GM23248 (cell line): ENCODE measurements around the gene ZNF224. TPM values are rescaled to one million over a fixed set of nuclear protein-coding genes. Genes with fewer than 3 reads are reported as not detected.

Source experiments
- DNase-seq: peaks from one replicate; pipeline ENCODE4 v3.0.0-alpha.2; 2015
- H2AFZ ChIP-seq: fragments of 200-600 bp; sonication (generic); 2 replicates; pipeline ENCODE4 v1.6.1; 2016; ENCODE audit warnings: antibody characterized with exemption
- H3F3A ChIP-seq: fragments of 200-600 bp; sonication (generic); 2 replicates; pipeline ENCODE4 v1.6.1; 2016; ENCODE audit warnings: mild to moderate bottlenecking, antibody characterized with exemption, mixed run types; ENCODE audit not compliant: insufficient read depth
- H3K27ac ChIP-seq: fragments of 200-600 bp; sonication (generic); 2 replicates; pipeline ENCODE4 v1.5.1; 2016; ENCODE audit warnings: mild to moderate bottlenecking
- H3K27me3 ChIP-seq: fragments of 200-600 bp; sonication (generic); replicated peaks from 2 replicates; pipeline ENCODE4 v1.6.1; 2016; ENCODE audit warnings: mild to moderate bottlenecking; ENCODE audit not compliant: insufficient read depth
- H3K36me3 ChIP-seq: fragments of 200-600 bp; sonication (generic); 2 replicates; pipeline ENCODE4 v1.6.1; 2016; ENCODE audit warnings: low read depth, mild to moderate bottlenecking
- H3K4me1 ChIP-seq: fragments of 200-600 bp; sonication (generic); 2 replicates; pipeline ENCODE4 v1.6.1; 2016; ENCODE audit warnings: mild to moderate bottlenecking; ENCODE audit not compliant: insufficient read depth
- H3K4me2 ChIP-seq: fragments of 200-600 bp; sonication (generic); one replicate; pipeline ENCODE4 v1.6.1; 2016; ENCODE audit warnings: mild to moderate bottlenecking; ENCODE audit not compliant: unreplicated experiment
- H3K4me3 ChIP-seq: fragments of 200-600 bp; sonication (generic); 2 replicates; pipeline ENCODE4 v1.5.1; 2016; ENCODE audit warnings: mild to moderate bottlenecking
- H3K79me2 ChIP-seq: fragments of 200-600 bp; sonication (generic); 2 replicates; pipeline ENCODE4 v1.6.1; 2016; ENCODE audit warnings: mild to moderate bottlenecking; ENCODE audit not compliant: insufficient read depth
- H3K9ac ChIP-seq: fragments of 200-600 bp; sonication (generic); 2 replicates; pipeline ENCODE4 v1.6.1; 2016; ENCODE audit warnings: mild to moderate bottlenecking
- H3K9me2 ChIP-seq: fragments of 200-600 bp; sonication (generic); 2 replicates; pipeline ENCODE4 v1.6.1; 2016; ENCODE audit warnings: mixed run types, mild to moderate bottlenecking, moderate library complexity; ENCODE audit not compliant: insufficient read depth
- H3K9me3 ChIP-seq: fragments of 200-600 bp; sonication (generic); one replicate; pipeline ENCODE4 v1.6.1; 2017; ENCODE audit warnings: low read depth
- H4K20me1 ChIP-seq: fragments of 200-600 bp; sonication (generic); 2 replicates; pipeline ENCODE4 v1.6.0; 2016; ENCODE audit not compliant: insufficient read depth
- EZH2 ChIP-seq: fragments of 200-600 bp; sonication (generic); IDR thresholded peaks from 2 replicates; pipeline ENCODE4 v1.6.1; 2018; ENCODE audit warnings: antibody characterized with exemption, mild to moderate bottlenecking; ENCODE audit not compliant: insufficient read depth, poor library complexity, severe bottlenecking
- EZH2phosphoT487 ChIP-seq: fragments of 200-600 bp; sonication (generic); IDR thresholded peaks from 2 replicates; pipeline ENCODE4 v1.6.1; 2018; ENCODE audit warnings: antibody characterized with exemption, moderate library complexity, mild to moderate bottlenecking, low read depth; ENCODE audit not compliant: insufficient read depth
- whole genome bisulfite sequencing, 2 experiments: methylation state at CpG; one replicate each; pipeline ENCODE4 v1.1.6; 2015 to 2017; ENCODE audit warnings: low lambda C conversion rate in 2 of 2, low coverage in 1 of 2; ENCODE audit errors: missing lambda C conversion rate in 2 of 2; 5-methylcytosine and 5-hydroxymethylcytosine counted together
- in situ Hi-C: fragments of 300-500 bp; cut with MboI; formaldehyde crosslinking; loops from 2 replicates; pipeline ENCODE4 v1.15.0; 2020
- polyA plus RNA-seq: library from polyadenylated mRNA; unstranded; fragments of >200 nt; fragmentation: Nextera tagmentation; extraction: Ambion mirVana; gene quantifications from 2 replicates; pipeline ENCODE4 v1.2.1, GENCODE V29; 2016
- total RNA-seq: library from RNA; depleted of rRNA; stranded (reverse); fragments of >200 nt; shearing (Covaris generic); gene quantifications from 2 replicates; pipeline ENCODE4 v1.2.3, GENCODE V29; 2014

Gene ZNF224
- total and polyA plus RNA-seq, 2 experiments from 2014 or later, result 11.7 to 15.6 TPM

DNA sequence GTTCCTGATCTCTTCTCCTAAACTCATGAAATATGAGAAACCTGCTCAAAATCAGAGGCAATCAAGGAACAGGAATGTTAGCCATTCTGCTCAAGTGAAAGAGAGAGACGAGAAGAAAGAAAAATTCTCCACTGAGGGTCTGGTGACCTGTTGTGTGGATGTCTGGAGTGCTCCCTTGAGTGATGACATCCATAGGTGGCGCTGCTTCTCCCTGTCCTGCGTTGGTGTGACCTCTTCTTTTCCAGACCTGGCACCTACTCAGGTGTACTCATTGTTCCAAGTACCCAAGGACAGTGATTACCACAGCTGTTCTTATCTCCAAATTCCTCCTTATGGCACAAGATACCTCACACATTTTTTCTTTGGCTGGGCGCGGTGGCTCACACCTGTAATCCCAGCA, 38.3 kb upstream of the ZNF224 start:
- no peaks in the 10 kb centered on the region for H3K9me2 ChIP-seq

DNA sequence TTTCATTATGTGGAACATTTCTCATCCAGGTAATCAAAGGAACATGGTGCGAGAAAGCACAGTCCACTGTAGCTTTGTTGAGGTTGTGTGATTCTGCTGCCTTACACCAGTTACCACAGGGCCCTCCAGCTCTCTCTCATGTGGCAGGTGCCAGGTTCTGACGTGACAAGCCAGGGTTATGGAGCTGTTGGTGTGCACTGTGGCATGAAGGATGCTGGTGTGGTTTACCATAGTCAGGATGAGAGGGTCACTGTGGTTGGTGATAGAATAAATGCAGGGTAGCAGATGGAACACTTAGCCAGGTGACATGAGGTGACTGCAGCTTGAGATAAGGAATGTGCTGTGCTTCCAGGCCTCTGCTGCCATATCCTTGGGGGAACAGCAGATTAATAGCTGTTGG, 34.9 kb upstream of the ZNF224 start:
- H3K27me3 ChIP-seq, result no peaks in the 10 kb centered on the region
- in situ Hi-C loops, result no loop called here
- H3K4me3 ChIP-seq, result no peak overlapping the region
- no peaks in the 10 kb centered on the region for H3K4me1 ChIP-seq
- H3F3A ChIP-seq, result no peaks in the 10 kb centered on the region
- H3K4me2 ChIP-seq, result no peak overlapping the region
- H3K9me2 ChIP-seq, result no peaks in the 10 kb centered on the region
- peaks cover 7% of the 10 kb centered on the region; the same call in 1 of the 2 replicates for H3K79me2 ChIP-seq
- H3K27ac ChIP-seq, result no peak overlapping the region
- H4K20me1 ChIP-seq, result no peaks in the 10 kb centered on the region
- peaks cover 13% of the 10 kb centered on the region for H3K36me3 ChIP-seq
- H2AFZ ChIP-seq, result no peak overlapping the region
- DNase-seq, result no peak
- H3K9me3 ChIP-seq, result no peaks in the 10 kb centered on the region
- 96 to 97% methylated on average over 2 of the region's 2 CpGs for WGBS, 2 experiments
- no peak overlapping the region for H3K9ac ChIP-seq
- TF ChIP-seq EZH2phosphoT487, result no peak
- no peak for TF ChIP-seq EZH2

More for the DNA sequence above, 38.3 kb upstream of the ZNF224 start:
- Histone ChIP-seq H3K4me1 (peaks cover 12% of the 10 kb centered on the region; the same call in 1 of the 2 replicates), H3K9me3 (no peaks in the 10 kb centered on the region), H3K4me3 (no peak overlapping the region), H4K20me1 (no peaks in the 10 kb centered on the region), H3K27ac (no peak overlapping the region), H3K27me3 (no peaks in the 10 kb centered on the region), H3K4me2 (no peak overlapping the region), H3K9ac (no peak overlapping the region), H3K79me2 (peaks cover 25% of the 10 kb centered on the region), H2AFZ (no peak overlapping the region), H3K36me3 (peaks cover 5% of the 10 kb centered on the region; the same call in 1 of the 2 replicates), H3F3A (no peaks in the 10 kb centered on the region)
- TF ChIP-seq EZH2, result no peak
- no peak for TF ChIP-seq EZH2phosphoT487
- in situ Hi-C loops, result no loop called here
- 92 to 96% methylated on average over 5 of the region's 5 CpGs for WGBS, 2 experiments
- DNase-seq, result no peak

DNA sequence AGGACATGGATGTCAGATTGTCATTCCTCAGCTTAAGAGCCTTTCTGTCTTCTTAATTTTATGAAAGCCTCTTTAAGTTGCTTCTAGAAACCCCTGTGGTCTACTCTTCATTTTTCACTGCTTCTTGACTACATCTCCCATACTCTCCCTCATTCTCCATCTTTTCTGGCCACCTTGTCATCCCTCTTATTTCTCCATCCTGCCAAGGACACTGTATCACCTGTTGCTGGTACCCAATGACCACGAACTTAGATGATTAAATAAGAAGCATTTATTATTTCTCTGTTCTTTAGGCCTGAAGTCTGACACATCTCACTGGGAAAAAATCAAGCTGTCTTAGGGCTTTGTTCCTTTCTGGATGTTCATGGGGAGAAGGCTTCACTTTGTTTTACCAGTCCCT, 33.1 kb upstream of the ZNF224 start:
- no peak for DNase-seq
- no peaks in the 10 kb centered on the region for H3K27me3 ChIP-seq

DNA sequence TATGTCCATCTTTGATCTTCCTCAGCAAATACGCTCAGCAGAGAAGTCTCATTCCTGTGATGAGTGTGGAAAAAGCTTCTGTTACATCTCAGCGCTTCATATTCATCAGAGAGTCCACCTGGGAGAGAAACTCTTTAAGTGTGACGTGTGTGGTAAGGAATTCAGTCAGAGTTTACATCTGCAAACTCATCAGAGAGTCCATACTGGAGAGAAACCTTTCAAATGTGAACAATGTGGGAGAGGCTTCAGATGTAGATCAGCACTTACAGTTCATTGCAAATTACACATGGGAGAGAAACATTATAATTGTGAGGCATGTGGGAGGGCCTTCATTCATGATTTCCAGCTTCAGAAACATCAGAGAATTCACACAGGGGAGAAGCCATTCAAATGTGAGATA, 27.9 kb upstream of the ZNF224 start:
- Histone ChIP-seq H3K36me3 (peaks cover 37% of the 10 kb centered on the region), H3F3A (no peaks in the 10 kb centered on the region), H3K9me3 (no peaks in the 10 kb centered on the region), H3K9ac (no peak overlapping the region), H3K9me2 (no peaks in the 10 kb centered on the region), H3K4me3 (no peak overlapping the region), H3K79me2 (no peaks in the 10 kb centered on the region), H3K27ac (no peak overlapping the region), H2AFZ (no peak overlapping the region), H3K4me2 (no peak overlapping the region), H3K27me3 (no peaks in the 10 kb centered on the region), H4K20me1 (no peaks in the 10 kb centered on the region), H3K4me1 (no peaks in the 10 kb centered on the region)
- DNase-seq, result no peak
- WGBS, 2 experiments, result 55 to 57% methylated on average over 3 of the region's 3 CpGs
- no peak for TF ChIP-seq EZH2phosphoT487
- TF ChIP-seq EZH2, result no peak
- in situ Hi-C loops, result no loop called here

More for the DNA sequence above, 33.1 kb upstream of the ZNF224 start:
- H3K36me3 ChIP-seq, result peaks cover 25% of the 10 kb centered on the region
- in situ Hi-C loops, result no loop called here
- H3K4me2 ChIP-seq, result no peak overlapping the region
- no peaks in the 10 kb centered on the region for H3F3A ChIP-seq
- H3K9me3 ChIP-seq, result no peaks in the 10 kb centered on the region
- H2AFZ ChIP-seq, result no peak overlapping the region
- H3K27ac ChIP-seq, result no peak overlapping the region
- no peaks in the 10 kb centered on the region for H3K4me1 ChIP-seq
- H4K20me1 ChIP-seq, result no peaks in the 10 kb centered on the region
- H3K79me2 ChIP-seq, result no peaks in the 10 kb centered on the region
- 91 to 100% methylated on average over 1 of the region's 1 CpG for WGBS, 2 experiments
- H3K9me2 ChIP-seq, result no peaks in the 10 kb centered on the region
- no peak overlapping the region for H3K9ac ChIP-seq
- TF ChIP-seq EZH2, result no peak
- TF ChIP-seq EZH2phosphoT487, result no peak
- no peak overlapping the region for H3K4me3 ChIP-seq

DNA sequence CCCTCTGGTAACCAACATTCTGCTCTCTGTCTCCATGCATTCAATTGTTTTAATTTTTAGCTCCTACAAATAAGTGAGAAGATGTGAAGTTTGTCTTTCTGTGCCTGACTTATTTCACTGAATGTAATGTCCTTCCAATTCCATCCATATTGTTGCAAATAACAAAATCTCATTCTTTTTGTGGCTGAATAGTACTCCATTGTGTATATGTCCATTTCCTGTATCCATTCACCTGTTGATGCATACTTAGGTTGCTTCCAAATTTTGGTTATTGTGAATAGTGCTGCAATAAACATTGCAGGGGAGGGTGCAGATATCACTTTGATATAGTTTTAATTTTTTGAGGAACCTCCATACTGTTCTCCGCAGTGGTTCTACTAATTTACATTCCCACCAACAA, 24.7 kb upstream of the ZNF224 start:
- H3K4me2 ChIP-seq, result no peak overlapping the region
- in situ Hi-C loops, result no loop called here
- H3F3A ChIP-seq, result no peaks in the 10 kb centered on the region
- TF ChIP-seq EZH2, result no peak
- no peak for TF ChIP-seq EZH2phosphoT487
- no peaks in the 10 kb centered on the region for H3K9me3 ChIP-seq
- H3K9ac ChIP-seq, result no peak overlapping the region
- H3K9me2 ChIP-seq, result no peaks in the 10 kb centered on the region
- H3K36me3 ChIP-seq, result peaks cover 32% of the 10 kb centered on the region
- DNase-seq, result no peak
- H3K27me3 ChIP-seq, result no peaks in the 10 kb centered on the region
- no peak overlapping the region for H3K4me3 ChIP-seq
- H2AFZ ChIP-seq, result no peak overlapping the region
- peaks cover 23% of the 10 kb centered on the region for H3K79me2 ChIP-seq
- WGBS, 2 experiments, result 100% methylated on average over 1 of the region's 1 CpG
- no peaks in the 10 kb centered on the region for H4K20me1 ChIP-seq
- H3K4me1 ChIP-seq, result peaks cover 6% of the 10 kb centered on the region; the same call in 1 of the 2 replicates
- H3K27ac ChIP-seq, result no peak overlapping the region
